Kasumi-1 (cell line): ENCODE measurements around the gene KCTD7.
"Not testable (repeated sequence)": the region's sequence is repeated elsewhere in the genome, so short reads cannot be mapped to it uniquely, and the experiment has no call there.

Experiments used
- DNase-seq, 2 experiments: peaks; one replicate each; lab custom pipeline; 2025; lab: John Stamatoyannopoulos, UW

KCTD7 gene

DNA sequence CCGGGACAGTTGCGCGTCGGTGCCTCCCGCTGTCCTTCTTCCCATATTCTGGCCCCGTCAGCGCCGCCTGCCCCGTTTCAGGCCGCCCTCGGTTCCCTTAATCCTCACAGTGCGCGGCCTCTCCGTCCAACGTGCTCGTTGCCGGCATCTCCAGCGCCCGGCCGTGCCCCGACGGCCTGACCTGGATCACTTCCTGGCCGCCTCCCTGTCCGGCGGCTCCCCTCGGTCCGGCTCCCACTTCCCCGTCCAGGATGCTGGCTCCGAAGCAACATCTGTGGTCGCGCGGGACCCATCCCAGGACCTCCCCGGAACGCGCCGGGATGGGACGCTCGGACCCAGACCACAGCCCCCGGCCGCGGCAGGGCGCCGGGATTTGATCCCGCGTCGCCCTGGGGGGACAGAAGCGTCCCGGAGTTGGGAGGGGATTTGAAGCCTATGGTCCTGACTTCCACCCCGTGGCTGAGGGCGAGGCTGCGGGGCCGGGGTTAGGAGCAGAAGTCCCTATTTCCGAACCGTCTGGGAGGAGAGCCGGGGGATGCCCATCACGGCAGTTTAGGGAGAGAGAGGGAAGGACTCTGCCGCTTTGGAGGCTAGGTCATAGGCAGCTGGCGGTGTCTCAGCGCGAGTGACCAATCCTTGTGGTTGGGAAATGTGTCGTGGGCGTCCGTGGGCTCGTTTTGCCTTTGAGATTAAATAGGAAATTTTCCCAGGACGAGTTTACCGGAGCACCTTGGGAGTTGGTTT is 53.8 kb downstream of the KCTD7 start:
- peak in 1 of 2 experiments; percentile 37 for DNase-seq

DNA sequence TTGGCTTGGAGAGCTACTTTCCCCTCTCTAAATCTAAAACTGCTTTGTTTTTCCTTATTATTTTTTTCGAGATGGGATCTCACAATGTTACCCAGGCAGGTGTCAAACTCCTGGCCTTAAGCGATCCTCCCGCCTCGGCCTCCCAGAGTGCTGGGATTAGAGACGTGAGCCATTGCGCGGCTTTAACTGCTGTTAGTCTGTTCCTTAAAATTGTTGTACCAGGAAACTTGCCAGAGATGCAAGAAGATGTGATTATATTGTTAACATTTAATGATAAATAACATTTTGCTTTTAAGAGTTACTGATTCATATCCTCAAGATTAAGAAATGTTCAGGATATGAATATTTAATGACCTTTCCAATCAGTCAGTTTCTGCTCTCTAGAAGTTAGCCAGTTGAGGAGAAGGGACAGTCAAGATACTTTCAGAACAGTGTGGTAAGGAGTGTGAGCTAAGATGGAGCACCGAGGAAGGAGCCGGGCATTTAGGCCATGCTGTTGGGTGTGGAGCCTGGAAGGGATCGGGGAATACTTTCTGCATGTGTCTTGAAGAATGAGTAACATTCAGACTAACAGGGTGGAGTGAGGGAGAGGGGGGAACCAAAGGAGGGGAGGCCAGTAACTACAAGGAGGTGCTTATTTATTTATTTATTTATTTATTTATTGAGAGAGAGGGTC is 54.6 kb downstream of the KCTD7 start:
- DNase-seq: not testable (repeated sequence)

DNA sequence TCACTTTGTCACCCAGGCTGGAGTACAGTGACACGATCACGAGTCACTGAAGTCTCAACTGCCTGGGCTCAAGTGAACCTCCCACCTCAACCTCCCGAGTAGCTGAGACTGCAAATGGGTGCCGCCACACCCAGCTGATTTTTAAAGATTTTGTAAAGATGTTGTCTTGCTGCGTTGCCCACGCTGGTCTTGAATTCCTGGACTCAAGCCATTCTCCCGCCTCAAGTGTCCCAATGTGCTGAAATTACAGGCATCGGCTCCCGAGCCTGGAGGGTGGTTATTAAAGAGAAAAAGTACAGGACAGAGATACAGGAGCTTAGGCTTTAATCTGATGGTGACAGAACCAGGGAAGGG is 55.1 kb downstream of the KCTD7 start:
- no peak for DNase-seq

DNA sequence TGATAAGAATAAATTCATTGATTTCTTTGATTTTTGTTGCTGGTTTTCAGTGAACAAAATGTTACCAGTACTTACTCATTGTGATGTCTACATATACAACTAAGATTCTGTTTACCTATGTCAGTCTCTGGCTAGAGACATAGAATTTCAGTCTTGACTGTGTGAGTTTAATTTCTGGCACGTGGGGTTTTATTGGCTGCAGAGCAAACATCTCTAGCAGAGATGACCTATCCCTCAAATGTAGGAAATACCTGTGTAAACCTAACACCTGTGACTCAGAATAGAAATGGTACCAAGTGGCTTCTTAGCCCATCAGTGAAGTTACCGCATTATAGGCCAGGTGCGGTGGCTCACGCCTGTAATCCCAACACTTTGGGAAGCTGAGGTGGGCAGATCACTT is 57.0 kb downstream of the KCTD7 start:
- DNase-seq: not testable (repeated sequence)

DNA sequence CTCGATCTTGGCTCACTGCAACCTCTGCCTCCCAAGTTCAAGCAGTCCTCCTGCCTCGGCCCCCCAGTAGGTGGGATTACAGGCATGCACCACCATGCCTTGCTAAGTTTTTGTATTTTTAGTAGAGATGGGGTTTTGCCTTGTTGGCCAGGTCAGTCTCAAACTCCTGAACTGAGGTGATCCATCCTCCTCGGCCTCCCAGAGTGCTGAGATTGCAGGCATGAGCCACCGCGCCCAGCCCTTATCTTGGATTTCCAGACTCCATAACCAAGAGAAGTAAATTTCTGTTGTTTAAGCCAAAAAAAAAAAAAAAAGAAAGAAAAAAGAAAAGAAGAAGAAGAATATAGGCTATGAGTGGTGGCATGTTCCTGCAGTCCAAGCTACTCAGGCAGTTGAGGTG is 58.5 kb downstream of the KCTD7 start:
- DNase-seq: no peak

DNA sequence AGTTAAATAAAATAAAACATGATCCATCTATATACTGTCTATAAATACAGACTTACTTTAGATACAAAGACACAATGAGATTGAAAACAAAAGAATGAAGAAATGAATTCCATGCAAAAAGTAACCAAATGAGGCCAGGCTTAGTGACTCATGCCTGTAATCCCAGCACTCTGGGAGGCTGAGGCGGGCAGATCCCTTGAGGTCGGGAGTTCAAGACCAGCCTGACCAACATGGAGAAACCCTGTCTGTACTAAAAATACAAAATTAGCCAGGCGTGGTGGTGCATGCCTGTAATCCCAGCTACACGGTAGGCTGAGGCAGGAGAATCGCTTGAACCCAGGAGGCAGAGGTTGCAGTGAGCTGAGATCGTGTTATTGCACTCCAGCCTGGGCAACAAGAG is 59.0 kb downstream of the KCTD7 start:
- not testable (repeated sequence) for DNase-seq

DNA sequence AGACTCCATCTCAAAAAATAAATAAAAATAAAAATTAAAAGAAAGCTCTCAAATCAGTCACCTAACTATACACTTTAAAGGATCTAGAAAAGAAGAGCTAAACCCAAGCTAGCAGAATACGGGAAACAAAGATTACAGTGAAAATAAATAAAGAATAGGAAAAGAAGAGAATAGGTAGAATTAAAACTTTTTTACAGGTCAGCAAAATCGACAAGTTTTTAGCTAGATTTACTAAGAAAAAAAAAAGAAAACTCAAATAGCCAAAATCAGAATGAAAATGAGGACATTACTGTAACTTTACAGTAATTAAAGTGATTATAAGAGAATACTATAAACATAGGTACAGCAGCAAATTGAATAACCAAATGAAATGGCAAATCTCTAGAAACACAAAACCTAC is 60.4 kb downstream of the KCTD7 start:
- DNase-seq: no peak

DNA sequence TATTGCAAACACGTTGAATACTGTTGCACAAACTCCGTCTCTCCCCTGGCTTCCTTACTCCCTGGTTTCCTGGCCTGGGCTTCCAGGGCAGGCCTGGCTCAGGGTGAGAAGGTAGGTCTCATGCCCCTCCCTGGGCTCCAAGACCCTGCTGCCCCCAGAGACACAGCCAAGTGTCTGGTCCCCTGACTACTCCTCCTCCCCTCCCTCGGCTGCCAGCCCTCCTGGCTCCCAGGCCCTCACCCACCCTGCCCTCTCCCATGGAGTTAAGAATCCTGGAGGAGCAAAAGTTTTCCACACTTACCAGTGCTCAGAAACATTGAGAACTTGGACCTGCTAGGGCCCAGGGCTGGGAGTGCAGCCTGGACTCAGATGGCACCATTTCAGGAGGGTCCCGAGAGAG is 64.7 kb downstream of the KCTD7 start:
- no peak for DNase-seq
